Measurements from ENCODE around the gene SIRPA. TPM values are rescaled to one million over a fixed set of nuclear protein-coding genes. Genes with fewer than 3 reads are reported as not detected.
A peak's percentile ranks its signal among the peaks of the same experiment; 100 is the strongest.

Gene SIRPA
- total and polyA plus RNA-seq, 5 donors, result 19.5 to 45.2 (median 29.0) TPM

DNA sequence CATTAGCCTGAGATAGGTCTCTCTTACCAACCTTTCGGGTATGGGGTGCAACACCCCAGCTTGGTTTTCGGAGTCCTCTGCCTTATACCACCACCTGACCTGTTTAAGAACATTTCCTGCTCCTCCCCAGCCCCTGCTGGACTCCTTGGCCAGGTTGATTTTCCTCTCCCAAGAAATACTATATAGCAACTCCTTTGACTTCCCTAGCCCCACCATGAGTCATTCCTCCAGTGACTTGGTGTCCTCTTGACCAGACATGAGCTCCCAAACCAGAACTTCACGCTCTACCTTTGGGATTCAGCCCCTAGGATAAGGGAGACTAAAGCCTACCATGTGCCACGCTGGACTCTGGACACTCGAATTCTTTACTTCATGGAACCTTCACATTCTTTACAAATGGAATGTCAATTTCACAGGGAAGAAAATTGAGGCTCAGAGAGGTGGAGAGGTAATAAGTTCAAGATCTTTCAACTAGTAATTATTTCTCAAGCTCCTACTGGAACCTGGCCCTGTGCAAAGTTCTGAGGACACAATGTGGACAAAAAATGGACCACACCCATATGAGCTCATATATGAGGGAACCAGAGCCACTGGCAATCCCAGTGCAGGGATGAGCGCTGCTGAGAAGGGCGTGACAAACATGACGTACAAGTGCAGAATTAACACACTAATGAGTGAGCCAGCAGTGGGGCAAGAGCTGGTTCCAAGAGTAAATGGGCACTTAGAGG, 48.2 kb downstream of the SIRPA start:
- no peak overlapping the region for H3K27ac ChIP-seq (ENCODE audit: low read length)
- intact Hi-C loops (cut with DNase I), result loop anchor here in 2 of 4 donors (10.0 kb wide), 1 partner anchor 139 kb away; no protein-coding TSS in a partner anchor
- no peaks in the 10 kb centered on the region for H3K9me3 ChIP-seq (ENCODE audit: control insufficient read depth, low read length)
- DNase-seq, result peak; percentile 55 to 81 (median 80)
- H3K4me3 ChIP-seq (ENCODE audit: low read length), result no peak overlapping the region
- peak; percentile 47 to 70 for ATAC-seq
- whole genome bisulfite sequencing, result 69% methylated on average over 8 of the region's 8 CpGs
- peaks cover 8% of the 10 kb centered on the region for H3K4me1 ChIP-seq (ENCODE audit: control insufficient read depth, insufficient read depth, low read length)
- H3K27me3 ChIP-seq (ENCODE audit: control insufficient read depth, insufficient read depth), result no peaks in the 10 kb centered on the region

DNA sequence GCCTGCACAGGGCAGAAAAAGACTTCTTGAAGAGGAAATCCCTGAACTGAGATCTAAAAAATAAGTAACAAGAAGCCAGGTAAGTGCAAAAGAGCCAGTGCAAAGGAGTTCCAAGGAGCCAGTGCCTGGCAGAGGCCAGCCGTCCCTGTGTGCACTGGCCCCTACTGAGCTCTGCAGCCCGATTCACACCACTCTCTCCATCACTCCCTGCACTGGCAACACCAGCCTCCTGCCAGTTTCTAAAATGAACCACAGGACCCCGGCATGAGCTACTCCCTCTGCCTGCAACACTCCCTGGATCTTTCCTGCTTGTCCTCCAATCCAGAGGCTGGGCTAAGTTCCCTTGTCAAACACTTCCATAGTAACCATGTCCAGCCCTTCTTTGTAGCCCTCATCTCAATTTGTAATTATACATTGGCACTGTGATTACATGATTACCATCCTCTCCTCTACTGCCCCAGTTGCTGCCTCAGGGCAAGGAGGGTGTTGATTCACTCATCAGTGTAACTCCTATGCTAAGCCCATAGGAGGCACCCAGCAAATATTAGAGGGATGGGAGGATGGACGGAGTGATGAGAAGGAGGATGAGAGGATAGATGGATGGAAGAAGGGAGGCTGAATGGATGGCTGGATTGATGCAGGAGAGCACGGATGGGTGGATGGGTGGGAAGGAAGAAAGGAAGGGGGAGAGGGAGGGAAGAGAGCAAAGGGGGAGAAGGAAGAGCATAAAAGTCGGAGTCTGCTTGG, 49.3 kb downstream of the SIRPA start:
- intact Hi-C loops (cut with DNase I), result loop anchor here in 2 of 4 donors (10.0 kb wide), 1 partner anchor 140 kb away; no protein-coding TSS in a partner anchor
- ATAC-seq (no peak), DNase-seq (no peak)
- Histone ChIP-seq H3K27me3 (ENCODE audit: control insufficient read depth, insufficient read depth) (no peaks in the 10 kb centered on the region), H3K4me3 (ENCODE audit: low read length) (no peak overlapping the region), H3K9me3 (ENCODE audit: control insufficient read depth, low read length) (no peaks in the 10 kb centered on the region), H3K4me1 (ENCODE audit: control insufficient read depth, insufficient read depth, low read length) (peaks cover 8% of the 10 kb centered on the region), H3K27ac (ENCODE audit: low read length) (no peak overlapping the region)
- 73% methylated on average over 6 of the region's 6 CpGs for WGBS

DNA sequence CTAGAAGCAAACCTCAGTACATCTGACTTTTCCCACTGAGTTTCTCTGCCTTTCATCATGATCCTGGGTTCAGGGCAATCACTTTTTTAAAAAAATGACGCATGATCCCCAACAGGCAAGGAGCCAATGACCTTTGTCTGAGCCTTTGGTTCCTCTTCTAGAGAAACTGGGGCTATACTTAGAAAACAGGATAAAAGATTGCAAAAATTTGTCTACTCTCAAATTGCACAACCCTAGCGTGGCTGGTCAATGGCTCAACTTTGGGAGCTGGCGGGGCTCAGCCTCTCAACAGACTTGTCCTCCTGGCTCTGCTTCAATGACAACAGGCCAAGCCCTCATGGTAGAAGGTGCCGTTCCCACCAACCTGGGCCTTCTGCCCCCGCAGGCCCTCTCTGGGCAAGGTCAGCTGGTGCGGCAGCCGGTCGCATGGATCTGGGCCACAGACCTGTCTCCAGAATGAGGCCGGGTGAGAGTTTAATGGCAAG, 50.0 kb downstream of the SIRPA start:
- Histone ChIP-seq H3K9me3 (ENCODE audit: control insufficient read depth, low read length) (no peaks in the 10 kb centered on the region), H3K27ac (ENCODE audit: low read length) (no peak overlapping the region), H3K27me3 (ENCODE audit: control insufficient read depth, insufficient read depth) (no peaks in the 10 kb centered on the region), H3K4me1 (ENCODE audit: control insufficient read depth, insufficient read depth, low read length) (peaks cover 8% of the 10 kb centered on the region), H3K4me3 (ENCODE audit: low read length) (no peak overlapping the region)
- peak; percentile 64 to 70 for ATAC-seq
- DNase-seq, result peak; percentile 86 to 91 (median 86)
- intact Hi-C loops (cut with DNase I), result loop anchor here in 2 of 4 donors (10.0 kb wide), 1 partner anchor 140 kb away; no protein-coding TSS in a partner anchor
- 58% methylated on average over 9 of the region's 9 CpGs for WGBS

DNA sequence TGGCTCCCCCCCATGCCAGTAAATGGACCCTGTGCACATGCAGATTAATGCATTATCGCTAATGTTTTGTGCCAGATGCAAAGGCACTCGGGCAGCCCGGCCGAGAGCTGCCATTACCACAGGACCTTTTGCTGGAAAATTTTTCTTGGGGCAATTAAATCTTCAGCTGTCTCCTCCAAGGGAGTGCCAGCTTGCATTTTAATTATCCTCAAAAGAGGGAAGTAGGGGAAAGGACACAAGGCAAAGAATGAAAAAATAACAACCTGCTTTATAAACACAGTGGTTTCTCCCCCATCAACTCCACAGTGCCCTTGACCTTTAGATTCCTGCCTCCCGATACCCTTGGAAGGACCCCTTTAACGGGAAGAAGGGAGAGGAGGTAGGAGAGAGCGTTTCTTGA, 50.5 kb downstream of the SIRPA start:
- no peak overlapping the region for H3K4me3 ChIP-seq (ENCODE audit: low read length)

DNA sequence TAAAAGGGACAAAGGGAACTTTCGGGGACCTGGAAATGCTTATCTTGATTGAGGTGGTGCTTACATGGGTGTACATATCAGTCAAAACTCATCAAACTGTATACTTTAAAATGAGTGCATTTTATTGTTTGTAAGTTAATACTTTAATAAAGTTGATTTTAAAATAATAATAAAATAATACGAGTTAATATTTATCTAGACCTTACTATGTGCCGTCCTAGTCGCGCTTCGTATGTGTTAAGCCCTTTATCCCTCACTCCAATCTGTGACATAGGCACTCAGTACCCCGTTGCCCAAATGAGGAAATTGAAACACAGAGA, 51.2 kb downstream of the SIRPA start:
- intact Hi-C loops (cut with DNase I), result loop anchor here in 2 of 4 donors (10.0 kb wide), 1 partner anchor 142 kb away; no protein-coding TSS in a partner anchor
- no peaks in the 10 kb centered on the region for H3K27me3 ChIP-seq (ENCODE audit: control insufficient read depth, insufficient read depth)
- peaks cover 6% of the 10 kb centered on the region for H3K4me1 ChIP-seq (ENCODE audit: control insufficient read depth, insufficient read depth, low read length)
- no peak for DNase-seq
- no peak overlapping the region for H3K4me3 ChIP-seq (ENCODE audit: low read length)
- ATAC-seq, result no peak
- H3K9me3 ChIP-seq (ENCODE audit: control insufficient read depth, low read length), result no peaks in the 10 kb centered on the region
- 64% methylated on average over 7 of the region's 7 CpGs for WGBS
- no peak overlapping the region for H3K27ac ChIP-seq (ENCODE audit: low read length)

More for the DNA sequence above, 50.5 kb downstream of the SIRPA start:
- intact Hi-C loops (cut with DNase I), result loop anchor here in 2 of 4 donors (10.0 kb wide), 1 partner anchor 141 kb away; no protein-coding TSS in a partner anchor
- Histone ChIP-seq H3K27ac (ENCODE audit: low read length) (no peak overlapping the region), H3K9me3 (ENCODE audit: control insufficient read depth, low read length) (no peaks in the 10 kb centered on the region), H3K4me1 (ENCODE audit: control insufficient read depth, insufficient read depth, low read length) (peaks cover 8% of the 10 kb centered on the region), H3K27me3 (ENCODE audit: control insufficient read depth, insufficient read depth) (no peaks in the 10 kb centered on the region)
- ATAC-seq (no peak), DNase-seq (no peak)
- 78% methylated on average over 7 of the region's 7 CpGs for WGBS

DNA sequence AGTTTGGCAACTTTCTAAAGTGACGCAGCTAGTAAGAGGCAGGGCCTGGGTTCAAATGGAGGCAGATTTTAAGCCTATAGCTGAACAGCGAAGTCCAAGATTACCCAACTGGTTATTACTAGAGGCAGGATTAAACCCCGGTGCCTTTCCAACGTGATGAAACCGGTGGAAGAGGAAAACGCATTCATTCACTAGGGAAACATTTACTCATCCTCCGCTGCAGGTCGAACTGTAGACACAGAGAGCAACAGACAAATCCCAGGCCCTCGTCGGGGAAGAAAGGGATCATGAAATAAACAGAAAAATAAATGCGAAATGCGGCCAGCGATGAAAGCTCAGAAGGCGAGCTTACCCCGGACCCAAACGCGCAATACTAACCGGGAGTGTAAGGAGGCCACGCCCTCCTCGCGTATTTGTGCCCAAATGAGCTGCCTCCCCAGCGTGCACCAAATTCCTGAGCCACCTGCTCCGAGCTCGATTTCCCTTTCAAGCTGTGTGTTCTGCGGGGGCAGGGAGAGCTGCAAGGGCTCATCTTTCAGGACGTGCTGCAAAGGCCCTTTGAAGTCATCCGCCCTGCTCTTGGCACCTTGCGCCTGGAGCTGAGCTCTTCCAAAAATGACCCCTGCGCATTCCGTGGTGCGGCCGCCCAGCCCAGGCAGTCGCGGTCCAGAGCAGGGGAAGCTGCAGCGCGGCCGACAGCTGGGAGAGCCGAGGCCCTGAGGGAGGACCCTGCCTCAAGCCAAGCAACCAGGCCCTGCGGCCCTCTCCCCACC, 51.7 kb downstream of the SIRPA start:
- DNase-seq, result peak; percentile 55 to 81 (median 71)
- H3K27me3 ChIP-seq (ENCODE audit: control insufficient read depth, insufficient read depth), result no peaks in the 10 kb centered on the region
- no peak overlapping the region for H3K4me3 ChIP-seq (ENCODE audit: low read length)
- H3K9me3 ChIP-seq (ENCODE audit: control insufficient read depth, low read length), result no peaks in the 10 kb centered on the region
- WGBS, result 7% methylated on average over 39 of the region's 39 CpGs
- intact Hi-C loops (cut with DNase I), result loop anchor here in 2 of 4 donors (10.0 kb wide), 1 partner anchor 142 kb away; no protein-coding TSS in a partner anchor
- peaks cover 4% of the 10 kb centered on the region for H3K4me1 ChIP-seq (ENCODE audit: control insufficient read depth, insufficient read depth, low read length)
- H3K27ac ChIP-seq (ENCODE audit: low read length), result no peak overlapping the region
- no peak for ATAC-seq

DNA sequence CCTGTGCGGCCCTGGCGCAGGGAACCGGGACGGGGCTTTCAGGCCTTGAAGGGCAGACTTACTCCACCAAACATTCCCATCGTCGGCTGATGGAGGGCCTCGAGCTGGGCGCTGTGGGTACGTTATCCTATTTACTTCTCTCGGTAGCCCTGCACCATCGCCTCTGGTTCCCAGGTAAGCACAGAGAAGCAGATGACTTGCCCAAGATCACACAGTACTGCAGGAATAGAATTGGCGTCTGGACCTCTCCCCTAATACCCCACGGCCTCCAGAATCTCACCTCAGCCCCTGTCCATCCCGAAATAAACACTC, 52.3 kb downstream of the SIRPA start:
- Histone ChIP-seq H3K27me3 (ENCODE audit: control insufficient read depth, insufficient read depth) (no peaks in the 10 kb centered on the region), H3K4me3 (ENCODE audit: low read length) (no peak overlapping the region), H3K9me3 (ENCODE audit: control insufficient read depth, low read length) (no peaks in the 10 kb centered on the region), H3K4me1 (ENCODE audit: control insufficient read depth, insufficient read depth, low read length) (peaks cover 4% of the 10 kb centered on the region), H3K27ac (ENCODE audit: low read length) (no peak overlapping the region)
- ATAC-seq, result no peak
- intact Hi-C loops (cut with DNase I), result loop anchor here in 2 of 4 donors (10.0 kb wide), 1 partner anchor 143 kb away; no protein-coding TSS in a partner anchor
- DNase-seq, result no peak
- 57% methylated on average over 14 of the region's 14 CpGs for WGBS

DNA sequence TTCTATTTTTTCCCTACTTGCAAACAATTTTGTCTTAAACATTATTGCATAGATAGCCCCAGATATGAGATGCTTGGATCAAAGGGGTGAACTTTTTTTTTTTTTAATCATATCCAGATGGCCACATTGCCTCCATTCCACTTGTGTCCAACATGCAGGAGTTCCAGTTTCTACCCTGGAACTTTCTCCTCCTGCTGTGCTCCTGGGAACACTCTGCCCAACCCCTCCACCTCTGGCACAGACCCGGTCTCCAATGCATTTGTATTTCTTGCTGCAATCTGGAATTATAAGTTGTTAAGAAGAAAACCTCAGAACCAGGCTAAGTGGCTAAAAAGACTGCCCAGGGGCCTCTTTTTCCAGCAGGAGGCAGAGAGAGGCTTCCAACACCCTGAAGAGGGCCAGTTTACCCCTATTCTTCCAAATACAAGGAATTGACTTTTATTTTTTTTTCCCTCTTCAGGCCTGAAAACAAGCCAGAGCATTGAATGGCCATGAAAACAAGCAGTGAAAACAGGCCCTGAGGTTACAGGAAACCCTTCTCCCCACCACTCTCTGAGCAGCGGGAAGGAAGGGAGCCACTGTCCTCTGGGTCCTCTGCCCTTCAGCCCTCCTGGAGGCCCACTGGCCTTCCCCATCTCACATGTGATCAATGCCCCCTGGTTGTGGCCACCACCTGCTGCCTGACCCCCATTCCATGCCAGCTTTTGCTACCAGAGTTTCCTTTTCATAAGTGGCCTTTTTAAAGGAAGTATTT, 54.3 kb downstream of the SIRPA start:
- no peaks in the 10 kb centered on the region for H3K4me1 ChIP-seq (ENCODE audit: control insufficient read depth, insufficient read depth, low read length)
- no peak overlapping the region for H3K4me3 ChIP-seq (ENCODE audit: low read length)
- ATAC-seq (no peak), DNase-seq (no peak)
- intact Hi-C loops (cut with DNase I), result loop anchor here in 2 of 4 donors (10.0 kb wide), 1 partner anchor 145 kb away; no protein-coding TSS in a partner anchor
- 54% methylated on average over 2 of the region's 2 CpGs for WGBS
- H3K9me3 ChIP-seq (ENCODE audit: control insufficient read depth, low read length), result no peaks in the 10 kb centered on the region
- no peaks in the 10 kb centered on the region for H3K27me3 ChIP-seq (ENCODE audit: control insufficient read depth, insufficient read depth)
- H3K27ac ChIP-seq (ENCODE audit: low read length), result no peak overlapping the region

DNA sequence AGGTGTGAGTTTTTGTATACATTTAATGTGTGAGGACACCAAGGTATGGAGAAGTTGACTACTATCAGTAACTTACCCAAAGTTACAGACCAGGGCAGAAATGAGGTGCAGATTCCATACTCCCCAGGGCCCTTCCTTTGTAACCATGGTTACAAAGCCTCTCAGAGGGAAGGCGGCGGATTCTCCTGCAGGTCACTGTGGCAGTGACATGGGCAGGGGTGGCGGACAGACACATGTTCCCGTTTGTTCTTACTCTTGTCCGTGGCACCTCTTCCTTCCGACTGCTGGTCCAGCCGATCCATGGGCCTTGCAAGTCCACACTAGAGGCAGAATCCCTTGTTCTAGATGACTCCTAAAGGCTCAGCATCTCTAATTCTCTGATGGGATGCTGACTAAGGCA, 55.6 kb downstream of the SIRPA start:
- Histone ChIP-seq H3K9me3 (ENCODE audit: control insufficient read depth, low read length) (no peaks in the 10 kb centered on the region), H3K27ac (ENCODE audit: low read length) (no peak overlapping the region), H3K4me1 (ENCODE audit: control insufficient read depth, insufficient read depth, low read length) (no peaks in the 10 kb centered on the region), H3K27me3 (ENCODE audit: control insufficient read depth, insufficient read depth) (no peaks in the 10 kb centered on the region), H3K4me3 (ENCODE audit: low read length) (no peak overlapping the region)
- intact Hi-C loops (cut with DNase I), result no loop called here
- WGBS, result 78% methylated on average over 7 of the region's 7 CpGs
- ATAC-seq, result no peak
- DNase-seq, result no peak

DNA sequence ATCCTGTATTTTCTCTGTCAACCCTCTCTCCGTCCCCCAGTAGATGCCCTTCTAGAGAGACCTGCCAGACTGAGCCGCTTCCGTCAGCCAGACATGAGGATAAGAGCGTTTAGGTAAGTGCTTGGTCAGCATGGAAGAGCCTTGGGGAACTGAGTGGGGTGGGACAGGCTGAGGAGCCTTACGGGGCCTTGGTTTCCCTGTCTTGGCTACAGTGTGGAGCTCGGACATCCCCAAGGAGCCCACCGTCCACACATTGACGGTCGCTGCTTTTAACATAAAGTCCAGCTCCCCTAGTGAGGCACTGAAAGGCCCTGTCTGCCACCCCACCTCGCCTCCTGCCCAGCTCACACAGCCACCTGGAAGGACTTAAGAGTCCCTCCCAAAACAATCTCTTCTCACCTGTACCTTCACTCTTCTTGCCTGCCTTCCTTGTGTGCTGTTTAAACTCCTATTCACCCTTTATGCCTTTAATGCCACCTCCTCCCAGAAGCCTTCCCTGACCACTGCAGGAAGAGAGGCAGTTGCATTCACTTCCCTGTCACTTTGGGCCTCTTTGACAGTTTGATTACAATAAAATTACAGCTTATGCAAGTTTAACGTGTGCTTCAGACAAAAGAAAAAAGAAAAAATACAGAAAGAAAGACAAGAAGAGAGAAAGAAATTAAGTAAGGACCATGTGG, 56.4 kb downstream of the SIRPA start:
- WGBS, result 77% methylated on average over 11 of the region's 11 CpGs
- Histone ChIP-seq H3K27ac (ENCODE audit: low read length) (no peak overlapping the region), H3K4me1 (ENCODE audit: control insufficient read depth, insufficient read depth, low read length) (no peaks in the 10 kb centered on the region), H3K9me3 (ENCODE audit: control insufficient read depth, low read length) (no peaks in the 10 kb centered on the region), H3K4me3 (ENCODE audit: low read length) (no peak overlapping the region), H3K27me3 (ENCODE audit: control insufficient read depth, insufficient read depth) (no peaks in the 10 kb centered on the region)
- ATAC-seq, result no peak
- DNase-seq, result no peak
- intact Hi-C loops (cut with DNase I), result no loop called here

All from right cardiac atrium (tissue), 5 donors.